PFSK-1 (cell line): ENCODE measurements around the gene MYBPH.

ENCODE experiments used
- POLR2AphosphoS5 ChIP-seq: IDR thresholded peaks from 2 replicates; pipeline ENCODE4 v1.6.1; 2012; ENCODE audit warnings: low read depth, mild to moderate bottlenecking, control low read depth, low read length, moderate library complexity
- REST ChIP-seq, 2 experiments: IDR thresholded peaks; 2 replicates each; pipeline versions ENCODE4 v1.6.1 to v1.8.0; 2011 to 2012; ENCODE audit warnings: low read depth in 2 of 2, low read length in 2 of 2, control low read depth in 1 of 2, inconsistent platforms in 1 of 2, mild to moderate bottlenecking in 1 of 2, moderate library complexity in 1 of 2; ENCODE audit not compliant: insufficient read depth in 1 of 2
- SIN3A ChIP-seq: IDR thresholded peaks from 2 replicates; pipeline ENCODE4 v1.6.1; 2012; ENCODE audit warnings: mild to moderate bottlenecking, low read length, moderate library complexity, borderline replicate concordance; ENCODE audit not compliant: insufficient read depth
- TAF1 ChIP-seq: IDR thresholded peaks from 2 replicates; pipeline ENCODE4 v1.6.1; 2012; ENCODE audit warnings: low read length, control low read depth, borderline replicate concordance; ENCODE audit not compliant: insufficient read depth

- TF ChIP-seq SIN3A = no peak
- TF ChIP-seq POLR2AphosphoS5 = no peak
- TF ChIP-seq TAF1 = no peak
- no peak for TF ChIP-seq REST (IDR thresholded peaks at IDR 0.05; ENCODE audit: insufficient read depth in 1 of 2, low read depth in 2 of 2, low read length in 2 of 2)
These were observed 6.6 kb downstream of the MYBPH start for GRCh38 chr1:203168991-203169390.
